Fibroblast of the aortic adventitia (primary cell): ENCODE results near the gene MRPL9. TPM values are rescaled to one million over a fixed set of nuclear protein-coding genes. Genes with fewer than 3 reads are reported as not detected.

Source experiments
- DNase-seq: peaks from one replicate; pipeline ENCODE4 v3.0.0-alpha.2; 2010; ENCODE audit warnings: low read depth
- H3K4me3 ChIP-seq: 2 replicates; pipeline ENCODE4 v1.5.1; 2011; ENCODE audit warnings: low read depth, mild to moderate bottlenecking, control low read depth, low read length, moderate library complexity
- CTCF ChIP-seq: IDR thresholded peaks from 2 replicates; pipeline ENCODE4 v1.5.1; 2011; ENCODE audit warnings: mild to moderate bottlenecking, low read length, control low read depth, inconsistent platforms; ENCODE audit not compliant: insufficient read depth
- small RNA-seq: library from RNA; depleted of rRNA; stranded (forward); fragments of <200 nt; gene quantifications from one replicate; pipeline ENCODE3, GENCODE V24; 2012
- total RNA-seq: library from RNA; depleted of rRNA; stranded (reverse); fragments of >200 nt; gene quantifications from 2 replicates; pipeline ENCODE4 v1.2.3, GENCODE V29; 2012; ENCODE audit warnings: low replicate concordance

MRPL9 gene
- total RNA-seq, 1 donor, result 57.6 TPM

GRCh38 chr1:151711044-151711800, 52.1 kb downstream of the MRPL9 start:
- no peak overlapping the region for H3K4me3 ChIP-seq
- DNase-seq, result no peak
- no peak for TF ChIP-seq CTCF

GRCh38 chr1:151710187-151710840, 53.0 kb downstream of the MRPL9 start:
- DNase-seq, result peak; percentile 16
- no peak for TF ChIP-seq CTCF
- H3K4me3 ChIP-seq, result no peak overlapping the region

Small RNA genes within 50 kb of the gene (small RNA-seq; reads per million reads assigned to genes)
- gene RNU6-662P, result not detected

Other genes starting within 250 kb of the MRPL9 start
- 3.9 and 5.4 TPM in 2 replicates for gene TUFT1, start 223.2 kb downstream of the MRPL9 start, total RNA-seq
- gene SNX27, start 151.4 kb downstream of the MRPL9 start, total RNA-seq, result 14.1 and 28.6 TPM in 2 replicates
- not detected in 2 replicates for gene CELF3, start 46.7 kb downstream of the MRPL9 start, total RNA-seq
- gene RIIAD1, start 42.0 kb downstream of the MRPL9 start, total RNA-seq, result 5.8 TPM in 1 of 2 replicates, not detected in the other
- gene TDRKH, start 27.0 kb upstream of the MRPL9 start, total RNA-seq, result 1.6 and 2.1 TPM in 2 replicates
- not detected in 2 replicates for gene LINGO4, start 41.9 kb upstream of the MRPL9 start, total RNA-seq
- not detected in 2 replicates for gene RORC, start 68.3 kb upstream of the MRPL9 start, total RNA-seq
- not detected in 2 replicates for gene C2CD4D, start 76.3 kb upstream of the MRPL9 start, total RNA-seq
- not detected in 2 replicates for gene THEM5, start 90.2 kb upstream of the MRPL9 start, total RNA-seq
- gene THEM4, start 146.0 kb upstream of the MRPL9 start, total RNA-seq, result 6.3 and 18.3 TPM in 2 replicates
- 271 and 340 TPM in 2 replicates for gene S100A10, start 230.4 kb upstream of the MRPL9 start, total RNA-seq